ENCODE measurements around the gene HIF1A.

GRCh38 chr14:61655777-61656176 is 39.5 kb upstream of the HIF1A start:
- TF ChIP-seq POLR2A (IDR thresholded peaks at IDR 0.05) (no peak), CTCF (IDR thresholded peaks at IDR 0.05) (no peak)

Measured in Peyer's patch (tissue), 4 donors.